CD4-positive, alpha-beta T cell treated with Interleukin-6 for 4 hours (primary cell): ENCODE data around the gene ALMS1.
"Not testable (repeated sequence)": the region's sequence is repeated elsewhere in the genome, so short reads cannot be mapped to it uniquely, and the experiment has no call there.

Source experiments
- DNase-seq: peaks from one replicate; pipeline ENCODE4 v3.0.0-alpha.2; 2020; ENCODE audit warnings: mixed read lengths

Gene ALMS1

DNA sequence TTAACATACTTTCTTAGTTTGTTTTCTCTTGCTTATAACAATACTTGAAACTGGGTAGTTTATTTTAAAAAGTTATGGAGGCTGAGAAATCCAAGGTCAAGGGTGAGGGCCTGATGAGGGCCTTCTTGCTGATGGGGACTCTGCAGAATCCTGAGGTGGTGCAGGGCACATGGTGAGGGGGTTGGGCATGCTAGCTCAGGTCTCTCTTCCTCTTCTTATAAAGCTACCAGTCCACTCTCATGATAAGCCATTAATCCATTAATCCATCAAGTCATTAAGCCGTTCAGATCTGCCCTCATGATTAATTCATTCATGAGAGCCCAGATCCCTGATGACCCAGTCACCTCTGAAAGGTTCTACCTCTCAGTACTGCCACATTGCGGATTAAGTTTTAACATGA is 21.4 kb downstream of the ALMS1 start:
- no peak for DNase-seq

- no peak for DNase-seq
Observed at GRCh38 chr2:73408198-73408597, 22.6 kb downstream of the ALMS1 start.

DNA sequence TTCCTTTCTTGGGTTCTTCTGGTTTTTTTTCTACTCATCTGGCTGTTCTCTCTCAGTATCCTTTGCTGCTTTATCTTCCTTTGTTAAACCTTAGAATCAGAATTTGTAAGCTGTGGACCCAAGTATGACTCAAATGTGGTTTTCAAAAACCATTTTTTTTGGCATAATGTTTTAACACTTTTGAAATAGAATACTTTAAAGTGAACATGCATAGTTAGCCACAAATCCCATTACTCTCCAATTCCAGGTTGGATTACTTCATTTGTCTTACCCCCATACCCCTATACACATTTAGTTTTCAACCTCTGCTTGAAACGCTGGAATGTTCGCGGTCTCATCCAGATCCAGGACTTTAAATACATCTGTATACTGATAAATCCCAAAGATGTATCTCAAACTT is 29.1 kb downstream of the ALMS1 start:
- no peak for DNase-seq

DNA sequence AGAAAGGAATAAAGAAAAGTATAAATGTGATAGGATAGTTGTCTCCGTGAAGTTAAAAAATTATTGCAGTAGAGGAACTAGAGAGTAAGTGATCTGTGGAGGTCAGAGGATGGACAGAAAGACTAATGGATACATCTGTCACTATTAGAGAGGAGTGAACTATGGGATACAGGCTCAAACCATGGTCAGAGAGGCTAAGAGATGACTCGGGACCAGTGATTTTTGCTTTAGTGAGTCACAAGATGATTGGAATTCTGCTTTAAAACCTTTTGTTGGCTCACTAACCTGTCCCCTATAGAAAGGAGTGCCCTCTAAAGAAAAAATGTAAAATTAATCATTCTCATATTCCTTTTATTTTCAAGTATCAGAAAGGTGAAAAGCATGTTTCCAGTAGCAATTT is 30.3 kb downstream of the ALMS1 start:
- DNase-seq: no peak

GRCh38 chr2:73418343-73418742 is 32.7 kb downstream of the ALMS1 start:
- no peak for DNase-seq

- DNase-seq: no peak
Observed at GRCh38 chr2:73423913-73424312, 38.3 kb downstream of the ALMS1 start.

DNA sequence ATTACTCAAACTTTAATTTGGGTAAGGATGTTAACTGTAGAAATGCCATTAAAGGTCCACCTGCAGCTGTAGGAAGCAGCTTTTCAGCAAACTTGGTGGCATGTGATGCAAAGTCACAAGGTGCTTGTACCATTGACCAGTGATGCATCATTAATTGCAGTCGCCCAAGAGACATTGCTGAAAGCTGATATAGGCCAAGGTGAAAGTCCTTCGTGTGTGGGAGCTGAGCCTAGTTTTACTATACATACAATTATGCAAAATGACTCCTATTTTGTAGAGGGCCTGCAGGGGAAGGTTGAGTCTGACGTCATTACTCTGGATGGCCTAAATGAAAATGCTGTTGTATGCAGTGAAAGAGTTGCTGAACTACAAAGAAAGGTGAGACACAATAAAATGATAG is 40.5 kb downstream of the ALMS1 start:
- no peak for DNase-seq

- DNase-seq: no peak
Observed at GRCh38 chr2:73436019-73436418, 50.4 kb downstream of the ALMS1 start.

DNA sequence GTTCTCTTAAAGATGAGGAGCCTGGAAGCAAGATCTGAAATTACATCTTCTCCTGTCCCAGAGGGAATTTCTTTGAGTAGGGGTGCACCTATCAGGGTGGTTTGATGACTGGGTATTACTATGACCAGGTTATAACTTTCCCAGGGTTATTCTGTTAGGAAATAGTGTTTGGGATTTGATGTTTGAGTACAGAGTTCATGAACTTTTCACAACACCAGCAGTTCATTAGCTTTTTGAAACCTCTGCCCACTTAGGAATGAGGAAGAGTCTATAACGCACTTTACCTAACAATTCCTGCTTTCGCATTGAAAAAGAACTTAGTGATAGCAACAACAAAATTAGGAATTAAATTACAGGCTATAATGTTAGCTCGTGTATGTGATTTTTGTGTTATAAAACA is 58.6 kb downstream of the ALMS1 start:
- DNase-seq: no peak

GRCh38 chr2:73448856-73449255 is 63.2 kb downstream of the ALMS1 start:
- no peak for DNase-seq

- DNase-seq: no peak
Observed at GRCh38 chr2:73449404-73449803, 63.8 kb downstream of the ALMS1 start.

DNA sequence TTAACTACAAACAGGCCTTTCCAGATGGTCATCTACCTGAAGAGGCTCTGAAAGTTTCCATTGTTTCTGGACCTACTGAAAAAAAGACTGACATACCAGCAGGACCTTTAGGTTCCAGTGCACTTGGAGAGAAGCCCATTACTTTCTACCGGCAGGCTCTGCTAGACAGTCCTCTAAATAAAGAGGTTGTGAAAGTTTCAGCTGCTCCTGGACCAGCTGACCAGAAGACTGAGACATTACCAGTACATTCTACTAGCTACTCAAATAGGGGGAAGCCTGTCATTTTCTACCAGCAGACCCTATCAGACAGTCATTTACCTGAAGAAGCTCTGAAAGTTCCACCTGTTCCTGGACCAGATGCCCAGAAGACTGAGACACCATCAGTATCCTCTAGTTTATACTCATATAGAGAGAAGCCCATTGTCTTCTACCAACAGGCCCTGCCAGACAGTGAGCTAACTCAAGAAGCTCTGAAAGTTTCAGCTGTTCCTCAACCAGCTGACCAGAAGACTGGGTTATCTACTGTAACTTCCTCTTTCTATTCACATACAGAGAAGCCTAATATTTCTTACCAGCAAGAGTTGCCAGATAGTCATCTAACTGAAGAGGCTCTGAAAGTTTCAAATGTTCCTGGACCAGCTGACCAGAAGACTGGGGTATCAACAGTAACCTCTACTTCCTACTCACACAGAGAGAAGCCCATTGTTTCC is 65.8 kb downstream of the ALMS1 start:
- no peak for DNase-seq

- no peak for DNase-seq
Observed at GRCh38 chr2:73457982-73458381, 72.3 kb downstream of the ALMS1 start.

DNA sequence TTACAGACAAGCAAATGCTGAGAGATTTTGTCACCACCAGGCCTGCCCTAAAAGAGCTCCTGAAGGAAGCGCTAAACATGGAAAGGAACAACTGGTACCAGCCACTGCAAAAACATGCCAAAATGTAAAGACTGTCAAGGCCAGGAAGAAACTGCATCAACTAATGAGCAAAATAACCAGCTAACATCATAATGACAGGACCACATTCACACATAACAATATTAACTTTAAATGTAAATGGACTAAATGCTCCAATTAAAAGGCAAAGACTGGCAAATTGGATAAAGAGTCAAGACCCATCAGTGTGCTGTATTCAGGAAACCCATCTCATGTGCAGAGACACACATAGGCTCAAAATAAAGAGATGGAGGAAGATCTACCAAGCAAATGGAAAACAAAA is 76.8 kb downstream of the ALMS1 start:
- DNase-seq: not testable (repeated sequence)

DNA sequence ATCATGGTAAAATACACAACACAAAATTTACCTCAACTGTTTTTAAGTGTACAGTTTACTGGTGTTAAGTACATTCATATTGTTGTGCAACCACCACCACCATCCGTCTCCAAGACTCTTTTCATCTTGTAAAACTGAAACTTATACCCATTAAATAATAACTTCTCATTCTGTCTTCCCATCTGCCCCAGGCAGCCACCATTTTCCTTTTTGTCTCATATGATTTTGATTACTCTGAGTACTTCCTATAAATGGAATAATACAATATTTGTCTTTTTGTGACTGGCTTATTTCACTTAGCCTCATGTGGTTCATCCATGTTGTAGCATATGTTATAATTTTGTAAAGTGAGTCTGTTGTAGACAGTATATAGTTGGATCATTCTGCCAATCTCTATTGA is 82.7 kb downstream of the ALMS1 start:
- no peak for DNase-seq

DNA sequence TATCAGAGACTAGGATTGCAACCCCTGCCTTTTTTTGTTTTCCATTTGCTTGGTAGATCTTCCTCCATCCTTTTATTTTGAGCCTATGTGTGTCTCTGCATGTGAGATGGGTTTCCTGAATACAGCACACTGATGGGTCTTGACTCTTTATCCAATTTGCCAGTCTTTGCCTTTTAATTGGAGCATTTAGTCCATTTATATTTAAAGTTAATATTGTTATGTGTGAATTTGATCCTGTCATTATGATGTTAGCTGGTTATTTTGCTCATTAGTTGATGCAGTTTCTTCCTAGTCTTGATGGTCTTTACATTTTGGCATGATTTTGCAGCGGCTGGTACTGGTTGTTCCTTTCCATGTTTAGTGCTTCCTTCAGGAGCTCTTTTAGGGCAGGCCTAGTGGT is 98.2 kb downstream of the ALMS1 start:
- DNase-seq: not testable (repeated sequence)

GRCh38 chr2:73487112-73487657 is 101.5 kb downstream of the ALMS1 start:
- DNase-seq: no peak

DNA sequence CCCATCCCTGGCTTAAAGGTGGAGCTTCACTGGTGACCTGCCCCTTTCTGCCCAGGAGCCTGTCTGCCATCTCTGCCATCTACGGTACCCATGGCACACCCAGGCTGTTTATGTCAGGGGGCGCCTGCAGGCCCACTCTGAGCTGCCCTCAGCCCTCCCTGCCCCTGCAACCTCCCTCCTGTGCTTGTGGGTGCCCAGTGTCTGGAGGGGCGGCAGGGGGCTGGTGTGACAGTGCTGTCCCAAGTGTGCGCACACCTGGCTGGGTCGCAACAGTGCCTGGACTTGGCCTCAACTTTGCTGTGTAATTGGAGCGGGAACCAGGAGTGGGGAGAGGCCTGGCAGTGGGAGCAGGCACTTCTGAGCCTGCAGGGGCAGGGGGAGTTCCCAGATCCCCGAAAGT is 102.4 kb downstream of the ALMS1 start:
- no peak for DNase-seq

DNA sequence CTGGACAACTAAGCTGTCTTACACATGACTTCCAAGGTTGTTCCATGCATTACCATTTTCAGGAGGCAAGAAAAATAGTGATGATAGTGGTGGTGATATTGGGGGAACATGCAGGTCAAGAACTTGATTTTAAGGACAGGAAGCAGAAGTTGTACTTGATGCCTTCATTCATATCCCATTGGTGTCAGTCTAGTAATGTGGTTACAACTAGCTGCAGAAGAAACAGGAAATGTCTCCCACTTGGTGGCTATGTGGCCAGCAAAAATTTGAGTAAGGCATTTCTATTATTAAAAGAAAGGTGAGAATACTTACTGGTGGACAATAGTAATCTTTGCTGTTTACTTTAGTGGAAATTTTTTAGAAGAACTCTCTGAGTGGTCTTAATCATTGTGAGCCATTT is 103.4 kb downstream of the ALMS1 start:
- DNase-seq: no peak

- DNase-seq: no peak
Observed at GRCh38 chr2:73494031-73494430, 108.4 kb downstream of the ALMS1 start.

- no peak for DNase-seq
Observed at GRCh38 chr2:73503992-73504570, 118.4 kb downstream of the ALMS1 start.

GRCh38 chr2:73504850-73505249 is 119.2 kb downstream of the ALMS1 start:
- DNase-seq: not testable (repeated sequence)

DNA sequence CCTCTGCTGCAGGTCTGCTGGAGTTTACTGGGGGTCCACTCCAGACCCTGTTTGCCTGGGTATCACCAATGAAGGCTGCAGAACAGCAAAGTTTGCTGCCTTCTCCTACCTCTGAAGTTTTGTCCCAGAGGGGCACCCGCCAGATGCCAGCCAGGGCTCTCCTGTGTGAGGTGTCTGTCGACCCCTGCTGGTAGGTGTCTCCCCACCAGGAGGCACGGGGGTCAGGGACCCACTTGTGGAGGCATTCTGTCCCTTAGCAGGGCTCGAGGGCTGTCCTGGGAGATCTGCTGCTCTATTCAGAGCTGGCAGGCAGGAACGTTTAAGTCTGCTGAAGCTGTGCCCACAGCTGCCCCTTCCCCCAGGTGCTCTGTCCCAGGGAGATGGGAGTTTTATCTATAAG is 124.8 kb downstream of the ALMS1 start:
- not testable (repeated sequence) for DNase-seq

GRCh38 chr2:73516033-73516432 is 130.4 kb downstream of the ALMS1 start:
- no peak for DNase-seq

- DNase-seq: no peak
Observed at GRCh38 chr2:73528688-73529087, 143.1 kb downstream of the ALMS1 start.
